PC-9 (cell line): ENCODE measurements around the gene HMGB3.

Experiments used
- EZH2 ChIP-seq: fragments of 200-600 bp; sonication (generic); IDR thresholded peaks from 2 replicates; pipeline ENCODE4 v1.8.0; 2017; ENCODE audit warnings: antibody characterized with exemption, low read depth
- TF ChIP-seq, protein P1 (sequence below): fragments of 200-600 bp; sonication (generic); conservative IDR thresholded peaks from 2 replicates; pipeline ENCODE4 v1.6.1; 2017; ENCODE audit warnings: mixed run types, antibody characterized with exemption, mild to moderate bottlenecking, moderate library complexity

DNA sequence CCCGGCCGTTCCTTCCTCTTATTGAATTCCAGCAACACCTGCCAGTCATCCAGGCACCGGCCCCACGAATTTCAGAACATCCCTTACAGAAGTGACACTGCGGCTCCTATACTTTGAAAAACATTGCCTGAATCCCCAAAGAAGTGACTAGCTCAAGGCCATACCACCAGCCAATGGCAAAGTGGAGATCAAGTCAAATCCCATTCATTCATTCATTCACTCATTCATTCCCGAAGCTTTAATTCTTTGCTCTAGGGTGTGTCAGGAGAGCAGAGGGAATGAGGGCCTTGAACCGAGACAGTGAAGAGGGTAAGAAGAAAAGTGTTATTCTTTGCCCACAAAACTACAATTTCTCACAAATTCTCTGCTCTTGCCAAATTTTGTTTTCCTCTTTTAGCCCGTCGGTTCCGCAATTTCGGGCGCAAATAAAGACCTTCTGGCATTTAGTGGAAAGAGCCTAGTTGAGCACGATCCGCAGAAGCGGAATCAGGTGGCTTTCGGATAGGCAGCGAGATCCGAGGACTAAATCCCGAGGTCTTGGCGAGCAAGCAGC, 824 bp upstream of the HMGB3 start:
- TF ChIP-seq, protein P1, sequence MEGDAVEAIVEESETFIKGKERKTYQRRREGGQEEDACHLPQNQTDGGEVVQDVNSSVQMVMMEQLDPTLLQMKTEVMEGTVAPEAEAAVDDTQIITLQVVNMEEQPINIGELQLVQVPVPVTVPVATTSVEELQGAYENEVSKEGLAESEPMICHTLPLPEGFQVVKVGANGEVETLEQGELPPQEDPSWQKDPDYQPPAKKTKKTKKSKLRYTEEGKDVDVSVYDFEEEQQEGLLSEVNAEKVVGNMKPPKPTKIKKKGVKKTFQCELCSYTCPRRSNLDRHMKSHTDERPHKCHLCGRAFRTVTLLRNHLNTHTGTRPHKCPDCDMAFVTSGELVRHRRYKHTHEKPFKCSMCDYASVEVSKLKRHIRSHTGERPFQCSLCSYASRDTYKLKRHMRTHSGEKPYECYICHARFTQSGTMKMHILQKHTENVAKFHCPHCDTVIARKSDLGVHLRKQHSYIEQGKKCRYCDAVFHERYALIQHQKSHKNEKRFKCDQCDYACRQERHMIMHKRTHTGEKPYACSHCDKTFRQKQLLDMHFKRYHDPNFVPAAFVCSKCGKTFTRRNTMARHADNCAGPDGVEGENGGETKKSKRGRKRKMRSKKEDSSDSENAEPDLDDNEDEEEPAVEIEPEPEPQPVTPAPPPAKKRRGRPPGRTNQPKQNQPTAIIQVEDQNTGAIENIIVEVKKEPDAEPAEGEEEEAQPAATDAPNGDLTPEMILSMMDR: no peak
- no peak for TF ChIP-seq EZH2
